OCI-LY3 (cell line): ENCODE results near the gene APOB.

Experiments used
- H2AFZ ChIP-seq: fragments of 200-600, 300-600 bp; shearing (Covaris generic); 2 replicates; pipeline ENCODE4 v1.6.0; 2014; ENCODE audit warnings: antibody characterized with exemption, low read depth, low read length
- H3K27ac ChIP-seq: fragments of 200-600, 300-600 bp; sonication (generic); 2 replicates; pipeline ENCODE4 v1.5.1; 2014; ENCODE audit warnings: mild to moderate bottlenecking, low read length, moderate library complexity, mixed read lengths
- H3K27me3 ChIP-seq: fragments of 200-600, 300-600 bp; sonication (generic); 2 replicates; pipeline ENCODE4 v1.6.1; 2014; ENCODE audit warnings: low read depth, low read length, mixed read lengths
- H3K36me3 ChIP-seq: fragments of 200-600, 300-600 bp; sonication (generic); replicated peaks from 2 replicates; pipeline ENCODE3; 2014; ENCODE audit warnings: low read depth, low read length, mixed read lengths
- H3K4me1 ChIP-seq: fragments of 300-600, 200-600 bp; sonication (generic); 2 replicates; pipeline ENCODE4 v1.6.1; 2014; ENCODE audit warnings: low read length, mixed read lengths
- H3K4me2 ChIP-seq: fragments of 200-600, 300-600 bp; sonication (generic); 2 replicates; pipeline ENCODE4 v1.6.1; 2014; ENCODE audit warnings: low read length, mixed read lengths
- H3K4me3 ChIP-seq: fragments of 300-600, 200-600 bp; sonication (generic); 2 replicates; pipeline ENCODE4 v1.5.1; 2014; ENCODE audit warnings: antibody characterized with exemption, mild to moderate bottlenecking, low read length, moderate library complexity
- H3K79me2 ChIP-seq: fragments of 300-600, 200-600 bp; shearing (Covaris generic); 2 replicates; pipeline ENCODE4 v1.6.1; 2014; ENCODE audit warnings: mild to moderate bottlenecking, low read length, mixed read lengths
- H3K9ac ChIP-seq: fragments of 300-600, 200-600 bp; shearing (Covaris generic); 2 replicates; pipeline ENCODE4 v1.6.0; 2014; ENCODE audit warnings: mild to moderate bottlenecking, low read length, moderate library complexity
- H3K9me3 ChIP-seq: fragments of 200-600, 300-600 bp; shearing (Covaris generic); 2 replicates; pipeline ENCODE4 v1.6.1; 2014; ENCODE audit warnings: low read length, mixed read lengths; ENCODE audit not compliant: insufficient read depth
- H4K20me1 ChIP-seq: fragments of 200-600, 300-600 bp; sonication (generic); 2 replicates; pipeline ENCODE4 v1.6.1; 2016; ENCODE audit warnings: low read length, mixed read lengths; ENCODE audit not compliant: insufficient read depth
- CTCF ChIP-seq: fragments of 200-600, 300-600 bp; sonication (generic); IDR thresholded peaks from 2 replicates; pipeline ENCODE4 v1.5.1; 2014; ENCODE audit warnings: antibody characterized with exemption, low read length, low read depth
- EZH2phosphoT487 ChIP-seq: fragments of 200-600 bp; shearing (Covaris generic); IDR thresholded peaks from 2 replicates; pipeline ENCODE4 v1.6.1; 2018; ENCODE audit warnings: antibody characterized with exemption, mixed run types, low read depth

The APOB gene

DNA sequence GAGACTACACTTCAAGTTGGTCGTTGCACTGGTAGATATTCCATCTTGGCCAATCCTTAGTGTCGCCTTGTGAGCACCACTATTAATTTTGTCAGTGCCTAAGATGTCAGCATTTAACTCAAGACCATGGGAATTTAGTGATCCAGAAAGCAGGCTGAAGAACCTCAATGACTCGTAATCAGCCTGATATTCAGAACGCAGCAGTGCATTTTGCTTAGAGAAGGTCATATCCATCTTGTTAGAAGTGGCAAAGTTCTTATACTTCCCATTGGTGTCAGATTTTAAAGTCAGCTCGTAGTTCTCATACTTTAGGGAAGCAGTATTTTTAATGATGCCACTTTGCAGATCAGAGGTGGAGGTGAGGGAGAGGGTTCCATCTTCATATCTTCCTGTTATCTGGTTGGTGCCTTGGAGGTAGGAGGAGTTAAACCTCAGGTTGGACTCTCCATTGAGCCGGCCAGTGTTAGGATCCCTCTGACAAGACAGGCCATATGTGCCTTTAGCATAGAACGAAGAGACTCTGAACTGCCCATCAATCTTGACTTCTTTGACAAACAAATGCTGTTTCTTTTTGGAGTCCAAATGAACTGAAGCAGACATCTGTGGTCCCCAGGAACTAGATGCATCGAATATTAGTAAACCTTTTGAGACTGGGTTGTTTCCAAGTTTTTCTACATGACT, 31.9 kb downstream of the APOB start:
- no peak overlapping the region for H3K27ac ChIP-seq
- no peak overlapping the region for H3K9ac ChIP-seq
- H3K4me2 ChIP-seq = no peak overlapping the region
- TF ChIP-seq CTCF = no peak
- TF ChIP-seq EZH2phosphoT487 = no peak
- no peaks in the 10 kb centered on the region for H3K9me3 ChIP-seq
- H3K4me3 ChIP-seq = no peak overlapping the region
- no peak overlapping the region for H2AFZ ChIP-seq
- H3K27me3 ChIP-seq = peaks cover 45% of the 10 kb centered on the region
- H3K36me3 ChIP-seq = no peaks in the 10 kb centered on the region
- no peaks in the 10 kb centered on the region for H3K4me1 ChIP-seq
- H3K79me2 ChIP-seq = no peaks in the 10 kb centered on the region
- H4K20me1 ChIP-seq = no peaks in the 10 kb centered on the region

DNA sequence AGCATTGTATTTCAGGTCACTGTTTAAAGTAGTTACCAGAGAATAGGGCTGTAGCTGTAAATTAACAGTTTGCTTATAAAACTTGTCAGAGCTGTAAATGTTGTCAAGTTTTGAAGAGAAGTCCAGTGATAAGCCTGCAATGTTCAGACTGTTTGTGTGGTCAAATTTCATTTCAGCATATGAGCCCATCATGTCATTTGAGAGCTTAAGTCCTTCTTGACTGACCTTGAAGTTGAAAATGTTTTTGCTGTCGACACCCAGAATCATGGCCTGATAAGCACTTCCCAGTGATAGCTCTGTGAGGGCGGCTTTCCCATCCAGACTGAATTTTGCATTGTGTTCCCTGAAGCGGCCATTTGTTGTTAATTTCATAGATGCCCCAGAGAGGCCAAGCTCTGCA, 32.4 kb downstream of the APOB start:
- TF ChIP-seq CTCF (no peak), EZH2phosphoT487 (no peak)
- Histone ChIP-seq H2AFZ (no peak overlapping the region), H3K79me2 (no peaks in the 10 kb centered on the region), H3K27ac (no peak overlapping the region), H3K27me3 (peaks cover 49% of the 10 kb centered on the region), H3K9ac (no peak overlapping the region), H3K4me3 (no peak overlapping the region), H3K9me3 (no peaks in the 10 kb centered on the region), H3K4me2 (no peak overlapping the region), H3K36me3 (no peaks in the 10 kb centered on the region), H4K20me1 (no peaks in the 10 kb centered on the region), H3K4me1 (no peaks in the 10 kb centered on the region)

DNA sequence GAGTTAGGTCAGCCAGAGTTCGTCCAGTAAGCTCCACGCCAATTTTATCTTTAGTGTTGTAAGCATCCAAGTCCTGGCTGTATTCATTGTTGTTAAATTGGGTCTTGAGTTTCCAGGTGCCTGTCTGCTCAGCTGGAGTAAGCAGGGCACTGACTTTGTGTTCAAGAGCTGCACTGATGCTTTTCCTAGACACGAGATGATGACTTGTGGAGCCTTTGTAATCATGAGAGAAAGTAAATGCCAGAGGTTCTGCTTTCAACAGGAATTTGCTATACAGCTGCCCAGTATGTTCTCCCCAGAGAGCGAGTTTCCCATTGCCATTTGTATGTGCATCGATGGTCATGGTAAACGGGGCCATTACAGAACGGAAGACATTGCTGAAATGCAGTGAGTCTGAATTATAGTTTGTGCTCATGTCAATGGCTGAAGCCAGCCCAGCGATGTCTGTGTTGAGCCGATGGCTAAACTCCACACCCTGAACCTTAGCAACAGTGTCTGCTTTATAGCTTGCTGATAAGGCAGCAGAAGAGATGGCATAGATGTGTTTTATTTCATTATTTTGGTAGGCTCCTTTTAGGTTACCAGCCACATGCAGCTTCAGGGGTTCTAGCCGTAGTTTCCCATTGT, 32.9 kb downstream of the APOB start:
- Histone ChIP-seq H3K36me3 (no peaks in the 10 kb centered on the region), H3K4me2 (no peak overlapping the region), H2AFZ (no peak overlapping the region), H3K9ac (no peak overlapping the region), H3K4me3 (no peak overlapping the region), H3K27me3 (peaks cover 53% of the 10 kb centered on the region), H3K9me3 (no peaks in the 10 kb centered on the region), H3K79me2 (no peaks in the 10 kb centered on the region), H4K20me1 (no peaks in the 10 kb centered on the region), H3K4me1 (no peaks in the 10 kb centered on the region), H3K27ac (no peak overlapping the region)
- TF ChIP-seq CTCF (no peak), EZH2phosphoT487 (no peak)

DNA sequence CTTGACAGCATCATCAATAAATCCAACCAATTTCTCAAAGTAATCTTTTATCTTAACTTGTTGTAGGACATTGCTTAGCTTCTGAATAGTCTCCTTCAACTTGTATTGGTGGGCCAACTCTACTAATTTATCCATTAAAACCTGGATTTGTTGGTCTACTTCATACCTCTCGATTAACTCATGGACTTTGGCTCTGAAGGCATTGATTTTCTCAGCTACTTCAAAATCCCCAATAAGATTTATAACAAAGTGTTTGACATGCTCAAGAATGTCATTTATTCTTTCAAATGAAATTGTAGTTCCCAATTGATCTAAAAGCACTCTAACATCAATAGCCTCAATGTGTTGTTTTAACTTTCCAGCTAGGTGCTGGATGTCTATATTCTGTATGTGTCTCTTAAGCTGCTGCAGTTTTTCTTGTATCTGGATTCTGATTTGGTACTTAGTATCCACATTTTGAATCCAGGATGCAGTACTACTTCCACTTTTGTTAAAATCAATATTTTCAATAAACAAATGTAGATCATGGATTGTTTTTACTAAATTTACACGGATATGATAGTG, 34.1 kb downstream of the APOB start:
- Histone ChIP-seq H2AFZ (no peak overlapping the region), H4K20me1 (no peaks in the 10 kb centered on the region), H3K27ac (no peak overlapping the region), H3K36me3 (no peaks in the 10 kb centered on the region), H3K9me3 (no peaks in the 10 kb centered on the region), H3K79me2 (no peaks in the 10 kb centered on the region), H3K4me3 (no peak overlapping the region), H3K4me1 (no peaks in the 10 kb centered on the region), H3K4me2 (no peak overlapping the region), H3K9ac (no peak overlapping the region), H3K27me3 (peaks cover 60% of the 10 kb centered on the region)
- TF ChIP-seq EZH2phosphoT487 (no peak), CTCF (no peak)
